GM12878 (cell line): ENCODE data around the gene TMPRSS3. TPM values are rescaled to one million over a fixed set of nuclear protein-coding genes. Genes with fewer than 3 reads are reported as not detected.

Experiments used
- BACH1 ChIP-seq: fragments of 450-650 bp; IDR thresholded peaks from 2 replicates; pipeline ENCODE4 v1.6.1; 2017; ENCODE audit warnings: mild to moderate bottlenecking, borderline replicate concordance
- BHLHE40 ChIP-seq, 2 experiments: fragments of 450-650 bp in 1 of 2; IDR thresholded peaks; 2 replicates each; pipeline ENCODE4 v1.6.1; 2011 to 2017; ENCODE audit warnings: low read depth in 2 of 2, borderline replicate concordance in 1 of 2, improper control_type of control experiment in 1 of 2, low read length in 1 of 2, mild to moderate bottlenecking in 1 of 2
- DPF2 ChIP-seq: fragments of 450-650 bp; IDR thresholded peaks from 2 replicates; pipeline ENCODE4 v1.6.1; 2017; ENCODE audit warnings: mild to moderate bottlenecking
- EED ChIP-seq: sonication (generic); IDR thresholded peaks from 2 replicates; pipeline ENCODE4 v1.6.1; 2016; ENCODE audit warnings: antibody characterized with exemption, low read depth
- EZH2 ChIP-seq: IDR thresholded peaks from 2 replicates; pipeline ENCODE4 v1.6.1; 2012; ENCODE audit warnings: low read depth, mild to moderate bottlenecking, control low read depth, inconsistent platforms, low read length, borderline replicate concordance; ENCODE audit not compliant: control insufficient read depth
- FOXK2 ChIP-seq: fragments of 450-650 bp; IDR thresholded peaks from 2 replicates; pipeline ENCODE4 v1.6.1; 2017; ENCODE audit warnings: mild to moderate bottlenecking, moderate library complexity
- IRF4 ChIP-seq: IDR thresholded peaks from 2 replicates; pipeline ENCODE4 v1.6.1; 2011; ENCODE audit warnings: low read depth, low read length
- LARP7 ChIP-seq: fragments of 450-650 bp; IDR thresholded peaks from 2 replicates; pipeline ENCODE4 v1.6.1; 2017; ENCODE audit warnings: mild to moderate bottlenecking
- MEF2B ChIP-seq: fragments of 450-650 bp; IDR thresholded peaks from 2 replicates; pipeline ENCODE4 v1.6.1; 2018; ENCODE audit warnings: mild to moderate bottlenecking, moderate library complexity; ENCODE audit not compliant: partially characterized antibody, poor library complexity, severe bottlenecking
- NBN ChIP-seq: fragments of 450-650 bp; IDR thresholded peaks from 2 replicates; pipeline ENCODE4 v1.6.1; 2016
- NR2C2 ChIP-seq: IDR thresholded peaks from 2 replicates; pipeline ENCODE4 v1.6.1; 2011; ENCODE audit warnings: borderline replicate concordance, low read depth; ENCODE audit not compliant: control insufficient read depth, insufficient read length
- RAD21 ChIP-seq: IDR thresholded peaks from 2 replicates; pipeline ENCODE4 v1.6.1; 2011; ENCODE audit warnings: mild to moderate bottlenecking, low read depth, low read length, moderate library complexity; ENCODE audit not compliant: insufficient read depth
- RELB ChIP-seq: fragments of 450-650 bp; IDR thresholded peaks from 2 replicates; pipeline ENCODE4 v1.6.1; 2017; ENCODE audit warnings: low read depth, mild to moderate bottlenecking, moderate library complexity
- SMARCA5 ChIP-seq: fragments of 450-650 bp; IDR thresholded peaks from 2 replicates; pipeline ENCODE4 v1.6.1; 2017; ENCODE audit warnings: mild to moderate bottlenecking
- STAT3 ChIP-seq: IDR thresholded peaks from 2 replicates; pipeline ENCODE4 v1.6.1; 2011; ENCODE audit warnings: low read depth, low read length, improper control_type of control experiment
- TAF1 ChIP-seq: IDR thresholded peaks from 2 replicates; pipeline ENCODE4 v1.6.1; 2011; ENCODE audit warnings: mild to moderate bottlenecking, low read depth, low read length, borderline replicate concordance
- TCF12 ChIP-seq: IDR thresholded peaks from 2 replicates; pipeline ENCODE4 v1.6.1; 2011; ENCODE audit warnings: low read depth, mild to moderate bottlenecking, low read length
- ZNF24 ChIP-seq: fragments of 450-650 bp; IDR thresholded peaks from 2 replicates; pipeline ENCODE4 v1.6.1; 2017; ENCODE audit warnings: antibody characterized with exemption, mild to moderate bottlenecking
- ZNF592 ChIP-seq: fragments of 450-650 bp; IDR thresholded peaks from 2 replicates; pipeline ENCODE4 v1.6.1; 2017; ENCODE audit warnings: mild to moderate bottlenecking, moderate library complexity
- polyA plus RNA-seq, 11 experiments: library from polyadenylated mRNA; depleted of rRNA in 4 of 11; unstranded in 6 of 11; stranded (reverse) in 5 of 11; fragments of >200 nt; fragmentation: Nextera tagmentation in 4 of 11; fragmentation: Illumina TruSeq in 1 of 11; extraction: Ambion mirVana in 4 of 11; extraction: Trizol in 1 of 11; gene quantifications; 1 replicate in 1 of 11; 2 replicates in 10 of 11; pipeline versions ENCODE4 v1.2.1 to v1.2.3, GENCODE V29; 2011 to 2016; ENCODE audit warnings: inconsistent platforms in 2 of 11, missing spikeins in 2 of 11, low read depth in 1 of 11
- total RNA-seq, 4 experiments: library from RNA; depleted of rRNA in 3 of 4; stranded (reverse); fragments of >200 nt in 3 of 4; fragmentation: Illumina TruSeq in 1 of 4; extraction: Trizol in 1 of 4; gene quantifications; 2 replicates each; pipeline versions ENCODE4 v1.2.1 to v1.2.3, GENCODE V29; 2013 to 2021
- TF ChIP-seq, protein P1 (sequence below): fragments of 450-650 bp; IDR thresholded peaks from 2 replicates; pipeline ENCODE4 v1.6.1; 2017; ENCODE audit warnings: mild to moderate bottlenecking
- TF ChIP-seq, protein P2 (sequence below): IDR thresholded peaks from 2 replicates; pipeline ENCODE4 v1.6.1; 2011; ENCODE audit warnings: low read depth, mild to moderate bottlenecking, low read length, moderate library complexity, borderline replicate concordance; ENCODE audit errors: extremely low read depth

The TMPRSS3 gene
- total and polyA plus RNA-seq, 10 of the 15 experiments (the other 5 are each of a cell fraction or from before 2014, with no cell fraction given): 0.51 to 1.5 (median 0.82) TPM; not detected in 1

GRCh38 chr21:42440187-42440792, 44.4 kb upstream of the TMPRSS3 start (continued):
- TF ChIP-seq, protein P1, sequence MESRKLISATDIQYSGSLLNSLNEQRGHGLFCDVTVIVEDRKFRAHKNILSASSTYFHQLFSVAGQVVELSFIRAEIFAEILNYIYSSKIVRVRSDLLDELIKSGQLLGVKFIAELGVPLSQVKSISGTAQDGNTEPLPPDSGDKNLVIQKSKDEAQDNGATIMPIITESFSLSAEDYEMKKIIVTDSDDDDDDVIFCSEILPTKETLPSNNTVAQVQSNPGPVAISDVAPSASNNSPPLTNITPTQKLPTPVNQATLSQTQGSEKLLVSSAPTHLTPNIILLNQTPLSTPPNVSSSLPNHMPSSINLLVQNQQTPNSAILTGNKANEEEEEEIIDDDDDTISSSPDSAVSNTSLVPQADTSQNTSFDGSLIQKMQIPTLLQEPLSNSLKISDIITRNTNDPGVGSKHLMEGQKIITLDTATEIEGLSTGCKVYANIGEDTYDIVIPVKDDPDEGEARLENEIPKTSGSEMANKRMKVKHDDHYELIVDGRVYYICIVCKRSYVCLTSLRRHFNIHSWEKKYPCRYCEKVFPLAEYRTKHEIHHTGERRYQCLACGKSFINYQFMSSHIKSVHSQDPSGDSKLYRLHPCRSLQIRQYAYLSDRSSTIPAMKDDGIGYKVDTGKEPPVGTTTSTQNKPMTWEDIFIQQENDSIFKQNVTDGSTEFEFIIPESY: no peak
- TF ChIP-seq SMARCA5 (peak; percentile 26; the same call in 1 of the 2 replicates), FOXK2 (no peak), RAD21 (peak; percentile 31; the same call in 1 of the 2 replicates), ZNF592 (peak; percentile 81; the same call in 1 of the 2 replicates), STAT3 (0 out of 2 replicates have a peak, but pooled peaks have one; percentile 16), EED (peak; percentile 35; the same call in 1 of the 2 replicates), TAF1 (0 out of 2 replicates have a peak, but pooled peaks have one; percentile 4), RELB (peak; percentile 95), BHLHE40 (IDR thresholded peaks at IDR 0.05; ENCODE audit: borderline replicate concordance in 1 of 2, low read depth in 2 of 2, low read length in 1 of 2) (peak; percentile 74 to 75; a peak in 3 of 4 replicates), LARP7 (no peak), NBN (peak; percentile 46), MEF2B (no peak), TCF12 (peak; percentile 31; the same call in 1 of the 2 replicates), IRF4 (peak; percentile 80; the same call in 1 of the 2 replicates), BACH1 (0 out of 2 replicates have a peak, but pooled peaks have one; percentile 68), EZH2 (no peak), NR2C2 (no peak), ZNF24 (peak; percentile 29; the same call in 1 of the 2 replicates), DPF2 (peak; percentile 82)
- TF ChIP-seq, protein P2, sequence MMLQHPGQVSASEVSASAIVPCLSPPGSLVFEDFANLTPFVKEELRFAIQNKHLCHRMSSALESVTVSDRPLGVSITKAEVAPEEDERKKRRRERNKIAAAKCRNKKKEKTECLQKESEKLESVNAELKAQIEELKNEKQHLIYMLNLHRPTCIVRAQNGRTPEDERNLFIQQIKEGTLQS: no peak
